Sigmoid colon (tissue), 4 donors: ENCODE data around the gene ZNF594.

Experiments
- CTCF ChIP-seq, 4 experiments: fragments of 450-650 bp in 3 of 4; fragments of 200-600 bp in 1 of 4; IDR thresholded peaks; one replicate each; pipeline ENCODE4 v1.5.1; 2016 to 2019; ENCODE audit warnings: antibody characterized with exemption in 4 of 4, mild to moderate bottlenecking in 3 of 4, moderate library complexity in 2 of 4
- POLR2AphosphoS5 ChIP-seq, 4 donors: sonication (generic); formaldehyde crosslinking; IDR thresholded peaks; one replicate each; pipeline ENCODE4 v1.6.1; 2017; ENCODE audit warnings: antibody characterized with exemption in 4 of 4

- no peak for TF ChIP-seq CTCF (IDR thresholded peaks at IDR 0.05)
- no peak for TF ChIP-seq POLR2AphosphoS5 (IDR thresholded peaks at IDR 0.05)
These were observed 10.0 kb downstream of the ZNF594 start for GRCh38 chr17:5181509-5182305.
